Measurements from ENCODE around the gene GRAMD4. TPM values are rescaled to one million over a fixed set of nuclear protein-coding genes. Genes with fewer than 3 reads are reported as not detected.

GRAMD4 gene
- total and polyA plus RNA-seq, 2 experiments from 2014 or later, result 2.9 to 10.6 TPM

- Histone ChIP-seq H3K79me2 (ENCODE audit: insufficient read depth) (peaks cover 53% of the 10 kb centered on the region), H3K36me3 (ENCODE audit: low read depth) (peaks cover 12% of the 10 kb centered on the region; the same call in 1 of the 2 replicates), H3K9me3 (ENCODE audit: low read depth) (no peaks in the 10 kb centered on the region), H3K4me1 (ENCODE audit: insufficient read depth) (no peaks in the 10 kb centered on the region), H3K27ac (no peak overlapping the region), H3F3A (ENCODE audit: insufficient read depth) (no peaks in the 10 kb centered on the region), H3K27me3 (replicated peaks; ENCODE audit: insufficient read depth) (no peaks in the 10 kb centered on the region), H2AFZ (no peak overlapping the region), H3K4me2 (ENCODE audit: unreplicated experiment) (no peak overlapping the region), H4K20me1 (ENCODE audit: insufficient read depth) (no peaks in the 10 kb centered on the region; the same call in 1 of the 2 replicates), H3K9ac (no peak overlapping the region), H3K4me3 (no peak overlapping the region), H3K9me2 (ENCODE audit: insufficient read depth) (no peaks in the 10 kb centered on the region)
- WGBS, 2 experiments (ENCODE audit: low coverage in 1 of 2, low lambda C conversion rate in 2 of 2, missing lambda C conversion rate in 2 of 2), result 47% methylated on average over 15 to 16 of the region's 16 CpGs
- in situ Hi-C loops (cut with MboI), result no loop called here
- DNase-seq, result no peak
- TF ChIP-seq EZH2 (IDR thresholded peaks at IDR 0.05; ENCODE audit: insufficient read depth, poor library complexity, severe bottlenecking) (no peak), EZH2phosphoT487 (IDR thresholded peaks at IDR 0.05; ENCODE audit: insufficient read depth, low read depth) (no peak)
These were observed 101.4 kb downstream of the GRAMD4 start for GRCh38 chr22:46721501-46722085.

- no peaks in the 10 kb centered on the region; the same call in 1 of the 2 replicates for H3K36me3 ChIP-seq (ENCODE audit: low read depth)
- H3K4me1 ChIP-seq (ENCODE audit: insufficient read depth), result no peaks in the 10 kb centered on the region
- in situ Hi-C loops (cut with MboI), result no loop called here
- no peaks in the 10 kb centered on the region for H3K9me2 ChIP-seq (ENCODE audit: insufficient read depth)
- no peak overlapping the region for H3K4me3 ChIP-seq
- no peaks in the 10 kb centered on the region; the same call in 1 of the 2 replicates for H4K20me1 ChIP-seq (ENCODE audit: insufficient read depth)
- H3K4me2 ChIP-seq (ENCODE audit: unreplicated experiment), result no peak overlapping the region
- no peaks in the 10 kb centered on the region for H3F3A ChIP-seq (ENCODE audit: insufficient read depth)
- 95 to 98% methylated on average over 9 of the region's 9 CpGs for WGBS, 2 experiments (ENCODE audit: low coverage in 1 of 2, low lambda C conversion rate in 2 of 2, missing lambda C conversion rate in 2 of 2)
- no peak overlapping the region for H3K9ac ChIP-seq
- H3K27me3 ChIP-seq (replicated peaks; ENCODE audit: insufficient read depth), result no peaks in the 10 kb centered on the region
- TF ChIP-seq EZH2phosphoT487 (IDR thresholded peaks at IDR 0.05; ENCODE audit: insufficient read depth, low read depth) (no peak), EZH2 (IDR thresholded peaks at IDR 0.05; ENCODE audit: insufficient read depth, poor library complexity, severe bottlenecking) (no peak)
- no peak overlapping the region for H3K27ac ChIP-seq
- no peaks in the 10 kb centered on the region for H3K9me3 ChIP-seq (ENCODE audit: low read depth)
- H2AFZ ChIP-seq, result no peak overlapping the region
- H3K79me2 ChIP-seq (ENCODE audit: insufficient read depth), result peaks cover 75% of the 10 kb centered on the region
- DNase-seq, result no peak
These were observed 103.7 kb downstream of the GRAMD4 start for GRCh38 chr22:46723882-46724281.

- TF ChIP-seq EZH2 (IDR thresholded peaks at IDR 0.05; ENCODE audit: insufficient read depth, poor library complexity, severe bottlenecking) (no peak), EZH2phosphoT487 (IDR thresholded peaks at IDR 0.05; ENCODE audit: insufficient read depth, low read depth) (no peak)
- in situ Hi-C loops (cut with MboI), result no loop called here
- WGBS, 2 experiments (ENCODE audit: low coverage in 1 of 2, low lambda C conversion rate in 2 of 2, missing lambda C conversion rate in 2 of 2), result 86 to 87% methylated on average over 18 of the region's 18 CpGs
These were observed 104.9 kb downstream of the GRAMD4 start for GRCh38 chr22:46725096-46725495.

GRCh38 chr22:46726066-46726985, 106.1 kb downstream of the GRAMD4 start:
- H2AFZ ChIP-seq, result no peak overlapping the region
- no peak overlapping the region for H3K9ac ChIP-seq
- H4K20me1 ChIP-seq (ENCODE audit: insufficient read depth), result no peaks in the 10 kb centered on the region; the same call in 1 of the 2 replicates
- H3K4me1 ChIP-seq (ENCODE audit: insufficient read depth), result no peaks in the 10 kb centered on the region
- no peak for DNase-seq
- peaks cover 96% of the 10 kb centered on the region for H3K79me2 ChIP-seq (ENCODE audit: insufficient read depth)
- H3K4me3 ChIP-seq, result no peak overlapping the region
- H3F3A ChIP-seq (ENCODE audit: insufficient read depth), result no peaks in the 10 kb centered on the region
- WGBS, 2 experiments (ENCODE audit: low coverage in 1 of 2, low lambda C conversion rate in 2 of 2, missing lambda C conversion rate in 2 of 2), result 79 to 83% methylated on average over 37 to 38 of the region's 38 CpGs
- in situ Hi-C loops (cut with MboI), result no loop called here
- no peak overlapping the region for H3K4me2 ChIP-seq (ENCODE audit: unreplicated experiment)
- no peaks in the 10 kb centered on the region for H3K27me3 ChIP-seq (replicated peaks; ENCODE audit: insufficient read depth)
- H3K36me3 ChIP-seq (ENCODE audit: low read depth), result no peaks in the 10 kb centered on the region
- TF ChIP-seq EZH2phosphoT487 (IDR thresholded peaks at IDR 0.05; ENCODE audit: insufficient read depth, low read depth) (no peak), EZH2 (IDR thresholded peaks at IDR 0.05; ENCODE audit: insufficient read depth, poor library complexity, severe bottlenecking) (no peak)
- no peaks in the 10 kb centered on the region for H3K9me3 ChIP-seq (ENCODE audit: low read depth)
- H3K9me2 ChIP-seq (ENCODE audit: insufficient read depth), result no peaks in the 10 kb centered on the region
- H3K27ac ChIP-seq, result no peak overlapping the region

More at GRCh38 chr22:46725096-46725495, 104.9 kb downstream of the GRAMD4 start:
- H3K4me3 ChIP-seq, result no peak overlapping the region
- H4K20me1 ChIP-seq (ENCODE audit: insufficient read depth), result no peaks in the 10 kb centered on the region; the same call in 1 of the 2 replicates
- no peak overlapping the region for H3K27ac ChIP-seq
- H3K4me2 ChIP-seq (ENCODE audit: unreplicated experiment), result no peak overlapping the region
- no peaks in the 10 kb centered on the region for H3K4me1 ChIP-seq (ENCODE audit: insufficient read depth)
- H3K36me3 ChIP-seq (ENCODE audit: low read depth), result no peaks in the 10 kb centered on the region
- DNase-seq, result no peak
- H3K9me2 ChIP-seq (ENCODE audit: insufficient read depth), result no peaks in the 10 kb centered on the region
- H3K9ac ChIP-seq, result no peak overlapping the region
- H2AFZ ChIP-seq, result no peak overlapping the region
- H3K79me2 ChIP-seq (ENCODE audit: insufficient read depth), result peaks cover 88% of the 10 kb centered on the region
- no peaks in the 10 kb centered on the region for H3K27me3 ChIP-seq (replicated peaks; ENCODE audit: insufficient read depth)
- no peaks in the 10 kb centered on the region for H3F3A ChIP-seq (ENCODE audit: insufficient read depth)
- no peaks in the 10 kb centered on the region for H3K9me3 ChIP-seq (ENCODE audit: low read depth)
